GM23338 (cell line): ENCODE measurements around the gene ARID3B. TPM values are rescaled to one million over a fixed set of nuclear protein-coding genes. Genes with fewer than 3 reads are reported as not detected.

Experiments
- ATAC-seq: fragments of 200-7000 bp; cut with Tn5 transposase; 3 replicates; pipeline ENCODE4 v1.9.1; 2020
- DNase-seq: peaks from one replicate; pipeline ENCODE4 v3.0.0-alpha.2; 2015; ENCODE audit warnings: low spot score
- H2AFZ ChIP-seq: fragments of 200-600 bp; sonication (generic); 2 replicates; pipeline ENCODE4 v1.8.0; 2016; ENCODE audit warnings: antibody characterized with exemption, mild to moderate bottlenecking, moderate library complexity
- H3F3A ChIP-seq: fragments of 200-600 bp; sonication (generic); replicated peaks from 2 replicates; pipeline ENCODE4 v1.8.0; 2017; ENCODE audit warnings: antibody characterized with exemption, mixed run types, low read depth
- H3K27ac ChIP-seq: fragments of 200-600 bp; sonication (generic); 2 replicates; pipeline ENCODE4 v1.6.1; 2016; ENCODE audit warnings: low read depth
- H3K27me3 ChIP-seq: fragments of 200-600 bp; sonication (generic); 2 replicates; pipeline ENCODE4 v1.8.0; 2016; ENCODE audit warnings: mild to moderate bottlenecking, mixed run types, moderate library complexity; ENCODE audit not compliant: insufficient read depth
- H3K36me3 ChIP-seq: fragments of 200-600 bp; sonication (generic); 2 replicates; pipeline ENCODE4 v1.8.0; 2016; ENCODE audit warnings: mild to moderate bottlenecking; ENCODE audit not compliant: insufficient read depth
- H3K4me1 ChIP-seq: fragments of 200-600 bp; sonication (generic); 2 replicates; pipeline ENCODE4 v1.8.0; 2016; ENCODE audit warnings: mild to moderate bottlenecking, moderate library complexity; ENCODE audit not compliant: insufficient read depth
- H3K4me2 ChIP-seq: fragments of 200-600 bp; sonication (generic); 2 replicates; pipeline ENCODE4 v1.7.1; 2017; ENCODE audit warnings: mixed run types
- H3K4me3 ChIP-seq: fragments of 200-600 bp; sonication (generic); 2 replicates; pipeline ENCODE4 v1.6.1; 2016; ENCODE audit warnings: mixed run types
- H3K79me2 ChIP-seq: fragments of 200-600 bp; sonication (generic); replicated peaks from 2 replicates; pipeline ENCODE4 v1.8.0; 2017; ENCODE audit warnings: mild to moderate bottlenecking; ENCODE audit not compliant: insufficient read depth
- H3K9me2 ChIP-seq: fragments of 200-600 bp; sonication (generic); 2 replicates; pipeline ENCODE4 v1.8.0; 2017; ENCODE audit not compliant: insufficient read depth
- H4K20me1 ChIP-seq: fragments of 200-600 bp; sonication (generic); replicated peaks from 2 replicates; pipeline ENCODE4 v1.8.0; 2017; ENCODE audit warnings: mild to moderate bottlenecking; ENCODE audit not compliant: insufficient read depth
- H3K27ac Mint-ChIP-seq: 2 replicates; pipeline ENCODE4 v1.8.0; 2020; ENCODE audit warnings: inconsistent platforms, mild to moderate bottlenecking, moderate library complexity, mixed read lengths
- H3K27me3 Mint-ChIP-seq: 3 replicates; pipeline ENCODE4 v1.8.0; 2022; ENCODE audit warnings: low read depth, mild to moderate bottlenecking, moderate library complexity, mixed read lengths, inconsistent platforms; ENCODE audit not compliant: insufficient read depth, poor library complexity
- H3K36me3 Mint-ChIP-seq: 3 replicates; pipeline ENCODE4 v1.8.0; 2021; ENCODE audit warnings: low read depth, mild to moderate bottlenecking, inconsistent platforms, moderate library complexity, mixed read lengths
- H3K4me1 Mint-ChIP-seq: 3 replicates; pipeline ENCODE4 v1.8.0; 2020; ENCODE audit warnings: mild to moderate bottlenecking, inconsistent platforms, mixed read lengths
- H3K4me3 Mint-ChIP-seq: 3 replicates; pipeline ENCODE4 v1.8.0; 2021; ENCODE audit warnings: moderate library complexity, mild to moderate bottlenecking, inconsistent platforms, mixed read lengths
- H3K9me3 Mint-ChIP-seq: 3 replicates; pipeline ENCODE4 v1.8.0; 2020; ENCODE audit warnings: moderate library complexity, mild to moderate bottlenecking, inconsistent platforms, mixed read lengths
- CREB1 ChIP-seq: fragments of 250-450 bp; sonication (Bioruptor Pico); IDR thresholded peaks from 2 replicates; pipeline ENCODE4 v1.5.0; 2020; ENCODE audit warnings: low read depth, mild to moderate bottlenecking, moderate library complexity
- EZH2 ChIP-seq: fragments of 200-600 bp; sonication (generic); IDR thresholded peaks from one replicate; pipeline ENCODE4 v1.8.0; 2017; ENCODE audit warnings: antibody characterized with exemption, mild to moderate bottlenecking, low read depth; ENCODE audit not compliant: unreplicated experiment
- EZH2phosphoT487 ChIP-seq: fragments of 200-600 bp; sonication (generic); IDR thresholded peaks from one replicate; pipeline ENCODE4 v1.8.1; 2018; ENCODE audit warnings: antibody characterized with exemption; ENCODE audit not compliant: unreplicated experiment
- JUNB ChIP-seq: IDR thresholded peaks from one replicate; pipeline ENCODE4 v1.6.1; 2016; ENCODE audit warnings: antibody characterized with exemption; ENCODE audit not compliant: unreplicated experiment
- NANOG ChIP-seq: IDR thresholded peaks from 2 replicates; pipeline ENCODE4 v1.6.1; 2016; ENCODE audit warnings: antibody characterized with exemption, borderline replicate concordance
- POLR2AphosphoS5 ChIP-seq: IDR thresholded peaks from 2 replicates; pipeline ENCODE4 v1.6.1; 2016; ENCODE audit warnings: antibody characterized with exemption, low read depth
- STAT1 ChIP-seq: IDR thresholded peaks from one replicate; pipeline ENCODE4 v1.6.1; 2016; ENCODE audit warnings: antibody characterized with exemption; ENCODE audit not compliant: unreplicated experiment
- ZNF114 ChIP-seq: fragments of 250-450 bp; sonication (Bioruptor Pico); IDR thresholded peaks from 2 replicates; pipeline ENCODE4 v1.5.0; 2020; ENCODE audit warnings: mild to moderate bottlenecking, moderate library complexity
- ZNF331 ChIP-seq: fragments of 250-450 bp; sonication (Bioruptor Pico); IDR thresholded peaks from 2 replicates; pipeline ENCODE4 v1.5.0; 2020; ENCODE audit warnings: low read depth, mild to moderate bottlenecking, moderate library complexity
- polyA plus RNA-seq: library from polyadenylated mRNA; unstranded; fragments of >200 nt; fragmentation: Nextera tagmentation; extraction: Ambion mirVana; gene quantifications from 2 replicates; pipeline ENCODE4 v1.2.1, GENCODE V29; 2016
- total RNA-seq: library from RNA; depleted of rRNA; stranded (reverse); fragments of >200 nt; shearing (Covaris generic); gene quantifications from 2 replicates; pipeline ENCODE4 v1.2.3, GENCODE V29; 2014
- TF ChIP-seq, protein P1 (sequence below), 2 experiments: fragments of 200-600 bp in 1 of 2; sonication (generic) in 1 of 2; conservative IDR thresholded peaks; 2 replicates each; pipeline versions ENCODE4 v1.5.1 to v1.6.1; 2016 to 2017; ENCODE audit warnings: antibody characterized with exemption in 2 of 2, low read depth in 2 of 2, mild to moderate bottlenecking in 2 of 2, moderate library complexity in 1 of 2
- TF ChIP-seq, protein P2 (sequence below): IDR thresholded peaks from 2 replicates; pipeline ENCODE4 v1.6.1; 2016; ENCODE audit warnings: antibody characterized with exemption

Gene ARID3B
- total and polyA plus RNA-seq, 2 experiments from 2014 or later: 65.5 to 147 TPM

DNA sequence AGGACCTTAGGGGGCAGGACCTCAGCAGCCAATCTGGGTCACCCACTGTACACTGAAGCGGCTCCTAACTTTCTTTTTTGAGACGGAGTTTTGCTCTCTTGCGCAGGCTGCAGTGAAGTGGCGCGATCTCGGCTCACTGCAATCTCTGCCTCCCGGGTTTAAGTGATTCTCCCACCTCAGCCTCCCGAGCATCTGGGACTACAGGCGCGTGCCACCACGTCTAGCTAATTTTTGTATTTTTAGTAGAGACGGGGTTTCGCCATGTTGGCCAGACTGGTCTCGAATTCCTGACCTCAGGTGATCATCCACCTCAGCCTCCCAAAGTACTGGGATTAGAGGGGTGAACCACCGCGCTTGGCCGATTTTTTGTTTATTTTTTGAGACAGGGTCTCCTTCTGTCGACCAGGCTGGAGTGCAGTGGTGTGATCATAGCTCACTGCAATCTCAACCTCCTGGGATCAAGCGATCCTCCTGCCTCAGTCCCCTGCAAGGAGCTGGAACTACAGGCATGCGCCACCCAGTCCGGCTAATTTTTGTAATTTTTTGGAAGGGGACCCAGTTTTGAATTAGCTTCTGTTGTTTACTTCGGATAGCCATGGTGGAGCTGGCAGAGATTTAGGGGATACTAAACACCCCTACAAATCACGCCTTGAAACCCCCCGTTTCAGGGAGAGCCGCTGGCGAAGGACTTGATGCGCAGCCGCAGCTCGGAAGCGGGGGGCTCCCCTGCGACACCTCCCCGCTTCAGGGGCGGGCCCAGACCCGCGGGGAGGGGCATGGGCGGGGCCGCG is 73.1 kb downstream of the ARID3B start:
- Mint-ChIP-seq H3K27me3 (peaks cover 20% of the 10 kb centered on the region), H3K36me3 (peaks cover under 1% of the 10 kb centered on the region; the same call in 2 of the 3 replicates), H3K4me3 (peak overlapping the region; percentile 72), H3K27ac (no peak overlapping the region), H3K9me3 (no peaks in the 10 kb centered on the region), H3K4me1 (peaks cover 14% of the 10 kb centered on the region)
- H3K4me1 ChIP-seq: peaks cover 11% of the 10 kb centered on the region
- peak overlapping the region; percentile 98 for H2AFZ ChIP-seq
- peaks cover 22% of the 10 kb centered on the region for H4K20me1 ChIP-seq
- H3K36me3 ChIP-seq: no peaks in the 10 kb centered on the region
- H3K79me2 ChIP-seq: peaks cover 29% of the 10 kb centered on the region
- peak overlapping the region; percentile 96 for H3K4me3 ChIP-seq
- no peaks in the 10 kb centered on the region for H3K9me2 ChIP-seq
- peaks cover 9% of the 10 kb centered on the region; the same call in 1 of the 2 replicates for H3F3A ChIP-seq
- H3K4me2 ChIP-seq: peak overlapping the region; percentile 84
- DNase-seq (peak; percentile 84), ATAC-seq (no peak; the same call in 2 of the 3 replicates)
- H3K27ac ChIP-seq: 0 out of 2 replicates have a peak overlapping the region, but pooled peaks have one; percentile 42
- TF ChIP-seq ZNF114: no peak
- peak; percentile 88 for TF ChIP-seq POLR2AphosphoS5
- no peak for TF ChIP-seq JUNB
- TF ChIP-seq, protein P1, sequence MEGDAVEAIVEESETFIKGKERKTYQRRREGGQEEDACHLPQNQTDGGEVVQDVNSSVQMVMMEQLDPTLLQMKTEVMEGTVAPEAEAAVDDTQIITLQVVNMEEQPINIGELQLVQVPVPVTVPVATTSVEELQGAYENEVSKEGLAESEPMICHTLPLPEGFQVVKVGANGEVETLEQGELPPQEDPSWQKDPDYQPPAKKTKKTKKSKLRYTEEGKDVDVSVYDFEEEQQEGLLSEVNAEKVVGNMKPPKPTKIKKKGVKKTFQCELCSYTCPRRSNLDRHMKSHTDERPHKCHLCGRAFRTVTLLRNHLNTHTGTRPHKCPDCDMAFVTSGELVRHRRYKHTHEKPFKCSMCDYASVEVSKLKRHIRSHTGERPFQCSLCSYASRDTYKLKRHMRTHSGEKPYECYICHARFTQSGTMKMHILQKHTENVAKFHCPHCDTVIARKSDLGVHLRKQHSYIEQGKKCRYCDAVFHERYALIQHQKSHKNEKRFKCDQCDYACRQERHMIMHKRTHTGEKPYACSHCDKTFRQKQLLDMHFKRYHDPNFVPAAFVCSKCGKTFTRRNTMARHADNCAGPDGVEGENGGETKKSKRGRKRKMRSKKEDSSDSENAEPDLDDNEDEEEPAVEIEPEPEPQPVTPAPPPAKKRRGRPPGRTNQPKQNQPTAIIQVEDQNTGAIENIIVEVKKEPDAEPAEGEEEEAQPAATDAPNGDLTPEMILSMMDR (conservative IDR thresholded peaks at IDR 0.05; ENCODE audit: low read depth in 2 of 2): no peak
- no peak for TF ChIP-seq STAT1
- TF ChIP-seq, protein P2, sequence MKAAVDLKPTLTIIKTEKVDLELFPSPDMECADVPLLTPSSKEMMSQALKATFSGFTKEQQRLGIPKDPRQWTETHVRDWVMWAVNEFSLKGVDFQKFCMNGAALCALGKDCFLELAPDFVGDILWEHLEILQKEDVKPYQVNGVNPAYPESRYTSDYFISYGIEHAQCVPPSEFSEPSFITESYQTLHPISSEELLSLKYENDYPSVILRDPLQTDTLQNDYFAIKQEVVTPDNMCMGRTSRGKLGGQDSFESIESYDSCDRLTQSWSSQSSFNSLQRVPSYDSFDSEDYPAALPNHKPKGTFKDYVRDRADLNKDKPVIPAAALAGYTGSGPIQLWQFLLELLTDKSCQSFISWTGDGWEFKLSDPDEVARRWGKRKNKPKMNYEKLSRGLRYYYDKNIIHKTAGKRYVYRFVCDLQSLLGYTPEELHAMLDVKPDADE: no peak
- peaks cover 9% of the 10 kb centered on the region; the same call in 1 of the 2 replicates for H3K27me3 ChIP-seq

DNA sequence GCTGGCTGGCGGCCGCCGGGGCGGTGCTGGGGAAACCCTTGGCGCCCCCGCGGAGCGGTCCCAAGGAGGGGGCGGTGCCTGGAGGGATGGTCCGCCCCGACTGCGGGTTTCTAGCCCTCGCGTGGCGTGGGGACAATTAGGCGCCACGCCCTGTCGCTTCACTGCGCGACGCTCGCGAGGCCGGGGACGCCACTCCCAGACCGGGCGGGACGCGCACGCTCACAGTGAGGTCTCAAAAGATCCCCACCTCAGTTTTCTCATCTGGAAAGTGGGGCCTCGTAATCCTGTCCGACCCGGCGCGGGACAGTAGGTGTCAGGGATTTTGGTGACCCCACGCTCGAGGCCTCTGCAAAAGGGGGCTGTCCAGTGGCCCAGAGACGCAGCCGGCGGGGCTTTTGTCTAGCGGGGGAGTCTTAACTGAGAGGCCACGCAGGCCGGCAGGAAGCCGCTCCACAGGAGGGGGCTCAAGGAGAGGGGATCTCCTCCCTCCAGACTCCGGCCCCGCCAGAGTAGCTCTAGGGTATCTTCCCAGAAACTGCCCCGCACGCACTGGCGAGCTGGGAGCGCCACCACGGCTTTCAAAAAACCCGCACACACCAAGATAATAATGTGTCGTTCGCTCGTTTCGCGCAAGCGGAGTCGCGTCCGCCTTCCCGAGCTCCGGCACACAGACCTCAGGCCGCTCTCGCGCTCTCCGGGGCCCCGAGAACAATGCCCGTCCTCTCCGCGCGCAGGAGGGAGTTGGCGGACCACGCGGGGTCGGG is 73.9 kb downstream of the ARID3B start:
- Histone ChIP-seq H2AFZ (peak overlapping the region; percentile 98), H3K79me2 (peaks cover 29% of the 10 kb centered on the region), H3K9me2 (no peaks in the 10 kb centered on the region), H3K4me3 (peak overlapping the region; percentile 96), H3K27ac (peak overlapping the region; percentile 85; the same call in 1 of the 2 replicates), H3K27me3 (peaks cover 9% of the 10 kb centered on the region; the same call in 1 of the 2 replicates), H3F3A (peaks cover 9% of the 10 kb centered on the region; the same call in 1 of the 2 replicates), H3K4me2 (peak overlapping the region; percentile 84), H3K36me3 (0 out of 2 replicates have a peak, but pooled peaks cover 2% of the 10 kb centered on the region), H4K20me1 (peaks cover 22% of the 10 kb centered on the region), H3K4me1 (peaks cover 11% of the 10 kb centered on the region)
- peak overlapping the region; percentile 96 for H3K27ac Mint-ChIP-seq
- H3K36me3 Mint-ChIP-seq: peaks cover 8% of the 10 kb centered on the region
- H3K4me1 Mint-ChIP-seq: peaks cover 14% of the 10 kb centered on the region
- H3K27me3 Mint-ChIP-seq: peaks cover 20% of the 10 kb centered on the region
- H3K4me3 Mint-ChIP-seq: peak overlapping the region; percentile 90
- H3K9me3 Mint-ChIP-seq: no peaks in the 10 kb centered on the region
- peak; percentile 63 for ATAC-seq
- peak; percentile 66 for DNase-seq
- TF ChIP-seq CREB1 (CRISPR knock-in tag) (no peak; the same call in 1 of the 2 replicates), NANOG (no peak), ZNF331 (CRISPR knock-in tag) (no peak), EZH2phosphoT487 (no peak), EZH2 (no peak), STAT1 (no peak)
- TF ChIP-seq, protein P2: no peak
- TF ChIP-seq, protein P1 (conservative IDR thresholded peaks at IDR 0.05; ENCODE audit: low read depth in 2 of 2): no peak
